IPS DF 19.7 (cell line): ENCODE data around the gene GALNT4.

ENCODE experiments used
- DNase-seq: peaks from one replicate; pipeline ENCODE4 v3.0.0-alpha.2; 2013; ENCODE audit warnings: low read depth, low spot score

Gene GALNT4

DNA sequence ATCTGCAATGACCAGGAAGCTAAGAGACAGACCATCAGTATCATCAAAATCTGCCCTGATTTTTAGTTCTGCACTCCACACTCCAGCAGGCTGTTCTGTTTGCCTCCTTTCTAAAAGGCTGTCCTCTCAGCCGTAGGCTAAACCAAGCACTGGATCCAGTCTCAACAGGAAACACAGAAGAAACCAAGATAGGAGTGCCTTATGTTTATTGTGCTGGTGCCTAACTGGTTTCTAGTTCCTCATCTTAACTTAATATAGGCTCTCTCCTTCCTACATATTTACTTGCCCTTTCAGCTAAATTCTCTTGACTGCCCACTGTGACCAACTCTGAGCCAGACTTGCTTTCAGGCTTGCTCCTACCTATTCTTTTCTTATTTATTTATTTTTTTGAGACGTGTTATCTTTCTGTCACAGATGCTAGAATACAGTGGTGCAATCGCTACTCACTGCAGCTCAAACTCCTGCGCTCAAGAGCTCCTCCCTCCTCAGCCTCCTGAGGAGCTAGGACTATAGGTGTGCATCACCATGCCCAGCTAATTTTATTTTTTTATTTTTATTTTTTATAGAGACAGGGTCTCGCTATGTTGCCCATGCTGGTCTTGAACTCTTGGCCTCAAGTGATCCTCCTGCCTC, 30.8 kb downstream of the GALNT4 start:
- no peak for DNase-seq

DNA sequence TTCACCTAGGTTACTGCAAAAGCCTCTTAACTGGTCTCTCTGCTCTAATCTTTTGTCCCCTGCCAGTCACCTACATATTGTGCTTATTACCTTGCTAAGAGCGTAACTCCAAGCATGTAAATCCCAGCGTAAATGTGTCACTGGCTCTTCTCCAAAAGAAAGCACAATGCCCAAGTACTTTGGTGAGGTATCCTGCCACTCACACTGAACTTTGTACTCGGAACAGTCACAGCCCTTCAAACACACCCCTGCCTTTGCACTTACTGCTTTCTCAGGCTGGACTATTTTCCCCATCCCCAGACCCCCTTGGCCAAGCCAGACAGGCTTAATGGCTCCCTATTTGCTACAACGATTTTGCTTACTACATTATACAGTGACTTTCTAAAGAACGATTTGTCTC, 31.7 kb downstream of the GALNT4 start:
- no peak for DNase-seq

DNA sequence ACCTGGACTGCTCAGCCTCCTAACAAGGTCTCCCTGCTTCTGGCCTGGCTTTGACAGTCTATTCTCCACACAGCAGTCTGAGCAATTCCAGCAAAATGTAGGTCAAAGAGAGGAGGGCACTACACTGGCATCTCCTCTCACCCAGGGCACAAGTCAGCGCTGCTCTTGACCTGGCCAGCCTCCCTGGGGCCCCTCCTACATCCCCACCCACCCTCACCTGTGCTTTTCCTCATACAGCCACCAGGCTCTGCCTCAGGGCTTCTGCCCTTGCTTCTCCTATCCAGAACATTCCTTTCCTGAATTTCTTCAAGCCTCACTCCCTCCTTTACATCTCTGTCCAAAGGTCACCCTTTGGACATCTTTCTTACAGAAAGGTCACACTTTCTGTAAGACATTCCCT, 33.7 kb downstream of the GALNT4 start:
- DNase-seq: no peak

DNA sequence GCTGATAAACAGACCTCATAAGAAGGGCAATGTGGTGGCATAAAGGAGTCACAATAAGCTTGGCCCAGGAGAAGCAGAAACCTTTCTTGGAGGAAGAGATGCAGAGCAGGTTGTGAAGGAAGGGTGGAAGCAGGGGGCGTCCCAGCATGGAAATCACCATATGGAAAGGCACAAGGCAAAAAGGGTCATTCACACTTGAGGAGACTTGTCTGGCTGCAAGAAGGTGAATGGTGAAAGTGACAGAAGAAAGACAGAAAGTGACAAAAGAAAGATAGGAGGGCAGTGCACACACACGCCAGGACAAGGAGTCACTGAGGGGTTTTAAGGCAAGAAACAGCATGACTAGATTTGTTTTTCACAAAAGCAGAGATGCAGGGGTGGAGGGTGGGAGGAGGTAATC, 38.3 kb downstream of the GALNT4 start:
- DNase-seq: no peak

DNA sequence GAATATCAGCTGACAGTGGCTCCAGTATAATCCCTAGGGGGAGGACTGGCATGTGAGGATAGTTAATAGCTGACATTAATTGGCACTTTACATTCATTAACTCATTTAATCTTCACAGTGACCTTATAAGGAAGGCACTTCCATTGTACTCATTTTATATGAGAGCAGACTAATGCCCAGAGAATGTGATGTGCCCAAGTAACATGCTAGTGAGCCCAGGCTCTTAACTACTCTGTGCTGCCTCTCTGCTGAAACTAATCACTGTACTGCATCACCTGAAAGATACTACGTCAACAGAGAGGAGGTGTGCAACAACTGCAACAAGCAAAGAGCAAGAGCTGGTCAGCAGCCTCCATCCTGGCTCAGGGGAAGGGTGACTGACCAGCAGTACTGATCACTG, 40.1 kb downstream of the GALNT4 start:
- no peak for DNase-seq

DNA sequence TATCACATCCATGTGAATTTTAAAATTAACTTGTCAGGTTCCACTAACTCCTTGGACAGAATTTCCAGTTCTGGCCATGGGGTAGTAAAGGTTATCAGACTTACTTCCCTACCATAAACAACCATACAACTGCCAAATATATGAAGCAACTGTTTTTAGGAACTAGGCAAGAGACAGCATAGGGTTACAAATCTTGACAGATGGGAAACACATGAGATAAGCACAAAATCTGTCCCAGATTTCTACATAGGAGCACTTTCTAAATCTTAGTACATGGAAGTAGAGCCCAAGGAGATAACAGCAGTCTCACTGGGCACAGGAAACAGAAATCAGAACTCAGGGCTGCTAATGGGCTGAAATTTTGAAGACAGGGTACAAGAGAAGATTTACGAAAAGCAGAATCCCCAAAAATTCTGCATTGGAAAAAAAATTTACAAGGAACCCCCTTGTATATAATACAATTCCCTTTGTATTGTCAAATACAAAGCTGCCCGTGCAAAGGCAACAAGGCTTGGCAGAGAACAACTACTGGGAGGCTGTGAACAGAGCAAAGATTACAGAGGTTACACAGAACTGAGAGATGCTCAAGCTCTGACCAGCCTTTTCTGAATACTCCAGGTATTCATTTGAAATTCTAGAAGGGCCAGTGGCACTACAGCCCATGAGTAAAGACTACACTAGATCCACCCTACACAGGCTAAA, 43.2 kb downstream of the GALNT4 start:
- no peak for DNase-seq

DNA sequence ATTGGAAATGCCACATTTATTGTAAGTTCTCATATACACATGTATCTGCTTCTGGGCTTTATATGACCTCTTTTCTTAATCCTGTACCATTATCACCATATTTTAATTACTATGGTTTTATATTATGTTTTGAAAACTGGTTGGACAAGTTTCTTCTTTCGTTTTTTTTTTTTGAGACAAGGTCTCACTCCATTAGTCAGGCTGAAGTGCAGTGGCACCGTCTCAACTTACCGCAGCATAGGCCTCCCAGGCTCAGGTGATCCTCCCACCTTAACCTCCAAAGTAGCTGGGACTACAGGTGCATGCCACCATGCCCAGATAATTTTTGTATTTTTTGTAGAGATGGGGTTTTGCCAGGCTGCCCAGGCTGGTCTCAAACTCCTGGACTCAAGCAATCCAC, 44.6 kb downstream of the GALNT4 start:
- DNase-seq: no peak

DNA sequence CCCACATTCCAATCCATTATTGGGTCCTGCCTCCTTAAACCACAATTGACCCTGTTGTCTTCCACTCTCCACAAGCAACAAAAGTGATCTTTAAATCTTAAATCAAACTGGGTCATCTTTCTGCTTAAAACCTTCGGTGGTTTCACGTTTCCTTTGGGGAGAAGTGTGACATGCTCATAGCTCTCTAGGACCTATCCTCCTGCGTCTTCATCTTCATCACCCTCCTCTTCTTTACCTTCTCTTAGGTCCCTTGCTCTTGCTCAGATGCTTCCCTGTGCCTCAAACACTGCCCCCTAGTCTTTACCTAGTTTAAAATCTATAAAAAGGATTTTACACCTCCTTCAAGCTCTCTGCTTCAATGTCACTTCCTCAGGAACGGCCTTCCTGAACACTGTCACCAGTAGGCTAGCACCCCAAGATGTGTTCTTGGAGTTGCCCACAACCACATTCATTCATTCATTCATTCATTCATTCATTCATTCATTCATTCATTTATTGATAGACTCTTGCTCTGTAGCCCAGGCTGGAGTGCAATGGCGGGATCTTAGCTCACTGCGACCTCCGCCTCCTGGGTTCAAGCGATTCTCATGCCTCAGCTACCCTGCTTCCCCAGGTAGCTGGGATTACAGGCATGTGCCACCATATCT, 46.8 kb downstream of the GALNT4 start:
- no peak for DNase-seq

DNA sequence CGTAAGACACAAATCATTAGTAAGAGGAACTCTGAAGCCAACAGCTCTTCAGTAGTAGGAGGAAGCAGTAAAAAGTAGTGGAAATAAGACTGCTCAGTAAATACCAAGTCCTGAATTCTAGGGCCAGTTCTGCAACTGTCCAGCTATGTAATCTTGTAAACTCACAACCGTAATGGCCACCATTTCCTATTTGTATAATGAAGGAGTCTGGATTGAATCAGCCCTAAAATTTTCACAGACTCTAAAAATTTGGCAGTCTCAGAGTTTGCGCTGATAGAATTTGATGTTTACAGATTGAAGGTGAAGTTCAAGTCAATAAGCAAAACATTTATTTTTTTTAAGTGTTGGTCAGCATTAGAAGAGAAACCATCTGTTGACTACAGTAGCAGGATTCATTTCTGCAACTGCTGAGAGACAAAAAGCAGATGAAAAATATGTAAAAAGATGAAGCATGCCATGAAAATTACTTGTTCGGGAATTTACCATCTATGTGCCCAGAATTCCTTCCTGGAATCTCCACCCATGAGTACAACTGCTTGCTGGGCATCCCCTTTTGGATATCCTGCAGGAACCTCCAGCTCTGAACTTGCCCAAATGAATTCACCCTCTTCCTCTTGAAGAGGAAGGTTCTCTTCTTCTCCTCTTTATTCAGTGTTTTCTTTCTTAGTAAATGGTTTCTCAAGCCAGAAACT, 47.5 kb downstream of the GALNT4 start:
- no peak for DNase-seq

DNA sequence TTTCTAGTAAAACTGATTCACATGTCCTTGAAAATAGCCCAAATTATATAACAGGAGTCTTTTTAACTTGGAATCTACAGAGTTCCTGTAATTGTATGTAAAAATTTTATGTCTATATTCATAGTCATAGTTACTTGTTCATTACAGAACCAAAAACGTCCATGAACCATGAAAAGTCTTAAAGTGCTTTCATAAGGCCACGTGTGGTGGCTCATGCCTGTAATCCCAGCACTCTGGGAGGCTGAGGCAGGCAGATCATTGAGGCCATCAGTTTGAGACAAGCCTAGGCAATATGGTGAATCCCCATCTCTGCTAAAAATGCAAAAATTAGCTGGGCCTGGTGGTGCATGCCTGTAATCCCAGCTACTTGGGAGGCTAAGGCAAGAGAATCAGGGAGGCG, 48.4 kb downstream of the GALNT4 start:
- no peak for DNase-seq

DNA sequence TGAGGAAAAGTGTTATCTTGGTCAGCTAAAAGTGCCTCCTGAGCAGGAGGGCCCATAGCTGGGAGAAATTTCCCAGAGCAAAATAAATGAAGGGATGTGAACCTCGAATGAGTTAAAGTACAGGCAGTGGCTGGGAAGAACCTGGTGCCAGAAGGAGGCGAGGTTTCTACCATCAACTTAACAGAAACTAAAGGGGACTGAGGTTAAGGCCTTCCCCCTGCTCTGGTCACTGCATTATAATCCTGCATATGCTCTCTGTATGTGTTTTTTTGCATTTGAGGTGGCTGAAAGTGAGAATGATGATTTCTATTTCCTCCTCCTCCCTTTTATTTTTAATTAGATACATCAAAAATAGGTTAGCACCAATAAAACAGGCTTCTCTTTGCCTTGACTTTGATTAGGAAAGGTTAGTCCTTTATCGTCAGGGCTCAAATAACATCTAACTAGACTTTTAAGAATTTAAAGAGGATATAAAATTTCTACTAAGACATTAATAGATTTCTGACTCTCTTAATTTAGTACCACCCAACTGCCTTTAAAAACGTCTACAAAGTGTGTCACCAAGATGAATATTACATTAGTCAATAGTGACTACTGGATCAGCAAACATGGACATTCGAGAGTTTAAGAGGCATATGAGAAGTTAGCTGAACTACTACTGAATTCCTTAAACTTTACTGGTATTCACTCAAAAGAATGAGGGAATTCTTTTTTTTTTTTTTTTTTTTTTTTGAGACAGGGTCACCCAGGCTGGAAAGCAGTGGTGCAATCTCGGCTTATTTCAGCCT, 49.2 kb downstream of the GALNT4 start:
- DNase-seq: no peak

DNA sequence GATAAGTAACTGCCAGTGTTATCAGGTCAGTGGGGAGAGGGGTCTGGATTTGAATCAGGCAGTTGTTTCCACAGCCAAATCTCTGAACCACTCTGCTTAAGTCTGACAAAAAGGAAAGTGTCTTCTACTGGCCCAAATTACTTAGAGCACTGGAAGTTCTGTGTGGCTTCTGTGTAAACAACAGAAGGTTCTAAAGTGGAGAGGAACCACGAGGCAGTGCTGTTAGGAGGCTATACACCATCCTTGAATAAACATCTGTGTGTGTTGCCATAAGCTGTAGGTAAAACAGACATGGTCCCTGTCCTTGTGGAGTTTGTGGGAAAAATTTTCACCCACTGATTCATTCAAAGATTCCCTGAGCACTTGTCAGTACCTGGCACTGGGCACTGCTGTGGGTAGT, 50.0 kb downstream of the GALNT4 start:
- DNase-seq: no peak
